ENCODE measurements around the gene RIT2.

The RIT2 gene

DNA sequence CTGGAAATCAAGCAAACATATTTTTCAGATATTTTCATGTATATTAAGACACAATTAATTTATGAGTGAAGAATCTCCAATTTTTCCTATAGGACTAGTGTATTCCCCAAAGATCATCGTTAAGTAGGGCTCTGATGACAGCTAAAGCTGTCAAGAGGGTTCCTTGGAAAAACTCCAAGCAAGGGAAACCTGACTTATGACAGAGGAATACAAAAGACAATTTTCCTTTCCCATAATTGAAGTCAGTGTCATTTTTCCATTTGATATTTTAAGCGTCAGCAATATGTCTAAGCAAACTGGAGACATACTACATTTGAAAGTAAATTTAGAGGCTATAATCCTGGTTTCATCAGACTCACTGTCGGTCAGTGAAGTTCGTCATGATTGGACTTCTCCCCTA is 36.1 kb downstream of the RIT2 start:
- H3K36me3 ChIP-seq (ENCODE audit: insufficient read depth, low read length) = no peaks in the 10 kb centered on the region
- H3K9ac ChIP-seq (ENCODE audit: low read depth, low read length) = no peak overlapping the region
- H3K4me2 ChIP-seq (ENCODE audit: low read length) = no peak overlapping the region
- H3K27me3 ChIP-seq (ENCODE audit: control insufficient read depth, insufficient read depth, low read length) = no peaks in the 10 kb centered on the region
- H3K4me3 ChIP-seq (ENCODE audit: low read length) = no peak overlapping the region
- H3K9me3 ChIP-seq (replicated peaks; ENCODE audit: low read length) = no peaks in the 10 kb centered on the region
- H3K4me1 ChIP-seq (ENCODE audit: control insufficient read depth, insufficient read depth, low read length) = peaks cover 9% of the 10 kb centered on the region

DNA sequence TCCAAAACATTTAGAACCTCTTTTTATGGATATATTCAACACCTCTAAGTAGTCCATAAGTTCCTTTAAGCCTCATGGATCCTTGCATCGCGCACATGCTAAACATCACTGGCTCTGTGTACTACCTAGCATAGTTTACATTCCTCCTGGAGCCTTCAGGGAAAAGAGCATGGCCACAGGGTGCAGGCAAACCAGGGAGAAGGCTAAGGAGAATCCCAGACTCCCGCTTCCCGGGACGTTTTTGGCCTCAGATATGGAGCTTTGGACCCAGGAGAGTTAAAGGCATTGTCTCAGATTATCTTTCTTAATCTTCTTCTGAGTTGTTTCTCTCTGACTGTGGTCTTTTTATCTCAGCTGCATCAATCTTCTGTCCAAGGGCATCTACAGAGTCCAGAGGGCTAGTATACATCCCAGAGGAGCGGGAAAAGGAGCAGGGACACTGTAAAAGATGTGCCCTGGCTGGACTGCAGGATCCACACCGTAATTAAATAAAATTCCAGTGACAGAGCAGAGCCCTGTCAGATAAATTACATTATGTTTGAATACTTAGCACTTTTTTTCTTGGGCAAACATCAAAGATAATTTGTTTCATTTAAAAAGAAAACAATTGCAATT is 36.9 kb downstream of the RIT2 start:
- no peak overlapping the region for H3K4me2 ChIP-seq (ENCODE audit: low read length)
- peaks cover 9% of the 10 kb centered on the region for H3K4me1 ChIP-seq (ENCODE audit: control insufficient read depth, insufficient read depth, low read length)
- no peaks in the 10 kb centered on the region for H3K36me3 ChIP-seq (ENCODE audit: insufficient read depth, low read length)
- no peaks in the 10 kb centered on the region for H3K9me3 ChIP-seq (replicated peaks; ENCODE audit: low read length)
- H3K27me3 ChIP-seq (ENCODE audit: control insufficient read depth, insufficient read depth, low read length) = no peaks in the 10 kb centered on the region
- H3K9ac ChIP-seq (ENCODE audit: low read depth, low read length) = no peak overlapping the region
- H3K4me3 ChIP-seq (ENCODE audit: low read length) = no peak overlapping the region

DNA sequence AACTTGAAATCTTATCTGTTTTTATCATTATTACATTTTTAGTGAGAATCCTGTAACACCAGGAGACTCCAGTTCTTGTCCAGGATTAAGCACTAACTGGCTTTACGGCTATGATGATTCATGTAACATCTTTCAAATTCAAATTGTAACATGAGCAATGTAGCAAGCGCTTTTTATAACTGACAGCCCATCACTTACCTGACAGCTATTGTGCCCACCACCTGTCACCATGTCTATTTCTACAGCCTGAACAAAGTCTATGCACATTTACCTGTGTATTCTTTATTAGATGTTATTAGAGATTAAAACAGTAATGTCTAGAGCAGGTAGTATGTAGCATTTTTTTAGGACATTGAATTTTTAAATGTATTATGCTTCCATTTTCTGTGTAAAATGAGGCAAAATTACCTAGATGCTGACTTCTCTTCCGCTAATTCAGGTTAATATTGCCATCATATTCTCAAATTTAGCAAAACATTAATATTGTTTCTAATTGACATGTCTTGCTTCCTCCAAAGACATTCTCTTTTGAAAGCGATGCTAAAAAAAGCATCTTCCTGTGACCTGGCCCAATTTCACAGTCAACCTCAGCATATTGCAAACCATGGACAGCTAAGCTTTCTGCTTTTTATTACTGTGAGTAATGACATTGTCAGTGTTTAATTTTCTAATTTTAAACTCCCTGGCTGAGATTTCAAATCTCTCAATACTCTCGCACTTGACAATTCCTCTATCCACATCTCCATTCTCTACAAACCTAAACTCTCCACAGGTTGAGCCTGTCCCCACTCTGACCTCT is 37.8 kb downstream of the RIT2 start:
- no peak overlapping the region for H3K4me2 ChIP-seq (ENCODE audit: low read length)
- no peaks in the 10 kb centered on the region for H3K27me3 ChIP-seq (ENCODE audit: control insufficient read depth, insufficient read depth, low read length)
- peaks cover 9% of the 10 kb centered on the region for H3K4me1 ChIP-seq (ENCODE audit: control insufficient read depth, insufficient read depth, low read length)
- H3K36me3 ChIP-seq (ENCODE audit: insufficient read depth, low read length) = no peaks in the 10 kb centered on the region
- no peak overlapping the region for H3K9ac ChIP-seq (ENCODE audit: low read depth, low read length)
- no peaks in the 10 kb centered on the region for H3K9me3 ChIP-seq (replicated peaks; ENCODE audit: low read length)
- H3K4me3 ChIP-seq (ENCODE audit: low read length) = no peak overlapping the region

DNA sequence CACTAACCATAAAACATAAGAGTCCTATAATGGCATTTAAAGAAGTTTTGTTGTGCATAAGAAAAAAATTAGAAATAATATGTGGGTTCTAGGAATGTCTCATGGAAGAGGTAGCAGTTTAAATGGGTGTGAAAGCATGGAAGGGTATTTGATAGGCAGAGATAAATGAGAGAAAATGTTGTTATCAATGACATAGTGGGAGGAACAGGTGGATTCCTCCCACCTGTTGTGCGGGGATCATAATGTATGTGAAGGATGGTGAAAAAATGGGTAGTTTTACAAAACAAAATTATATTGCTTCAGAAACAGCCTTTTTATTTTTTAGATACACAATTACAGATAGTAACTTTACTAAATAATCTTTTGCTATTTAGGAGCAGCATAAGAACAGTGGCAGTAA is 41.7 kb downstream of the RIT2 start:
- Histone ChIP-seq H3K27me3 (ENCODE audit: control insufficient read depth, insufficient read depth, low read length) (no peaks in the 10 kb centered on the region), H3K4me3 (ENCODE audit: low read length) (no peak overlapping the region), H3K4me1 (ENCODE audit: control insufficient read depth, insufficient read depth, low read length) (peaks cover 9% of the 10 kb centered on the region), H3K4me2 (ENCODE audit: low read length) (no peak overlapping the region), H3K36me3 (ENCODE audit: insufficient read depth, low read length) (no peaks in the 10 kb centered on the region), H3K9me3 (replicated peaks; ENCODE audit: low read length) (no peaks in the 10 kb centered on the region), H3K9ac (ENCODE audit: low read depth, low read length) (no peak overlapping the region)

DNA sequence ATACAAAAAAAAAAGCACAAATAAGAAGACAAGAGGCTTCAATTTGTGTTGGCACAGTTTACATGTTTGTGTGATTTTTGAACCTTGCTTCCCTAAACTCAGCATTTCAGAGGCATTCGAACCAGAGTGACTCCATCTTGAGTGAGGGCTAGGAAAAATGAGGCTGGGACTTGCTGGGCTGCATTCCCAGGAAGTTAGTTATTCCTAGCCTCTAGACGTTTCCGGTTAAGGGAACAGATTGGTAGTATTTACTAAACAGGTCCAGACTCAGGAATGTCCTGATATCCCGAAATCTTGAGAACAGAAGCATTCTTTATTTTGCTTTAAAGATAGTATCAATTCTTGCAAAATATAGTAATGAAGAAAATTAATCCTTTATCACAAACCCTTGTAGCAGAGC is 46.7 kb downstream of the RIT2 start:
- H3K4me1 ChIP-seq (ENCODE audit: control insufficient read depth, insufficient read depth, low read length) = no peaks in the 10 kb centered on the region
- H3K9ac ChIP-seq (ENCODE audit: low read depth, low read length) = no peak overlapping the region
- no peaks in the 10 kb centered on the region for H3K36me3 ChIP-seq (ENCODE audit: insufficient read depth, low read length)
- no peaks in the 10 kb centered on the region for H3K27me3 ChIP-seq (ENCODE audit: control insufficient read depth, insufficient read depth, low read length)
- H3K4me3 ChIP-seq (ENCODE audit: low read length) = no peak overlapping the region
- no peaks in the 10 kb centered on the region for H3K9me3 ChIP-seq (replicated peaks; ENCODE audit: low read length)
- H3K4me2 ChIP-seq (ENCODE audit: low read length) = no peak overlapping the region

DNA sequence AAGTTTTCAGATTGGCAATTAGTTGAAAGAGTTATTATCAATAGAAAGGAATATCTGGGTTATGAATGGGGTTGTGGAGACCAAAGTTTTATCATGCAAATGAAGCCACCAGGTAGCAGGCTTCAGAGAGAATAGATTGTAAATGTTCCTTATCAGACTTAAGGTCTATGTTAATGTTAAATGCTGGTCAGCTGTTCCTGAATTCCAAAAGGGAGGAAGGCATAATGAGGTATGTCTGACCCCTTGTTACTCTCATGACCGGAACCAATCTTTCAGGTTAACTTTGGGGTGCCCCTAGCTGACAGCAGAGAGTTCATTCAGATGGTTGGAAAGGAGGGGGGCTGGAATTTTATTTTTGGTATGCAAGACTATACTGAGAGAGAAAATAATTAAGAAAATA is 47.9 kb downstream of the RIT2 start:
- Histone ChIP-seq H3K9ac (ENCODE audit: low read depth, low read length) (no peak overlapping the region), H3K36me3 (ENCODE audit: insufficient read depth, low read length) (no peaks in the 10 kb centered on the region), H3K4me3 (ENCODE audit: low read length) (no peak overlapping the region), H3K9me3 (replicated peaks; ENCODE audit: low read length) (no peaks in the 10 kb centered on the region), H3K27me3 (ENCODE audit: control insufficient read depth, insufficient read depth, low read length) (no peaks in the 10 kb centered on the region), H3K4me1 (ENCODE audit: control insufficient read depth, insufficient read depth, low read length) (no peaks in the 10 kb centered on the region), H3K4me2 (ENCODE audit: low read length) (no peak overlapping the region)

DNA sequence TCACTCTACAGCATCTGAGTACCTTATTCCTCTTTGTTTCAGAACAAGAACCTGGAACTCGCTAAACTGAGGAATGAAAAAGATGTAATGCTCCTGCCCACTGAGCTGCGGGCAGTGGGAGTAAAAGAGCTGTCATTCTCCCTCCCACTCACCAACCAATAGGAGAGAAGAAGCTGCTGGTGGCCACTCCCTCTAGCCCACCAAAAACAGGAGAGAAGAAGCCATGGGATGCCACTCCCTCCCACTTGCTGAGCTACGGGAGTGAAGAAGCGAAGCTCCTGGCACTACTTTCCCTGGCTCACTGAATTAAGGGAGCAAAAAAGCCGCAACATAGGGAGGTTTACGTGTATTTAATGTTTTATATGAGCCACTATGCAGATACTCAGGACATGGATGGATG is 53.7 kb downstream of the RIT2 start:
- Histone ChIP-seq H3K9me3 (replicated peaks; ENCODE audit: low read length) (no peaks in the 10 kb centered on the region), H3K9ac (ENCODE audit: low read depth, low read length) (no peak overlapping the region), H3K27me3 (ENCODE audit: control insufficient read depth, insufficient read depth, low read length) (no peaks in the 10 kb centered on the region), H3K4me3 (ENCODE audit: low read length) (no peak overlapping the region), H3K4me1 (ENCODE audit: control insufficient read depth, insufficient read depth, low read length) (peaks cover 5% of the 10 kb centered on the region), H3K36me3 (ENCODE audit: insufficient read depth, low read length) (no peaks in the 10 kb centered on the region), H3K4me2 (ENCODE audit: low read length) (no peak overlapping the region)

DNA sequence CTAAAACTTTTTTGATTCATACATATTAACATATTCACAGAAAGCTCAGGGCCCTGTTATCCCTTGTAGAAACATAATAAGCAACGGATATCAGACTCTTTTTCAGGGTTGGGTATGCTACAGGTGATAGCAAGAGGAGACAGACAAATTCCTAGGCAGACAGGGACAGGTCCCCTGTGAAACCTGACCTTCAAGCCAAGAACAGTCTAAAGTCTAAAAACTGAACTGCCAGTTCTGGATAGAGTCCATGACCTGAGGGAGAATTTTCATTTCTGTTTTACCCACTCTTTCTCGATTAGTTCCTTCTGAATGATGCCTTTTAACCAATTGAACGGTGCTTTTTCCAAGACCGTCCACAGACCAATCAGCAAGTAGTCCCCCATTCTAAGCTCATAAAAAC is 54.2 kb downstream of the RIT2 start:
- Histone ChIP-seq H3K4me2 (ENCODE audit: low read length) (no peak overlapping the region), H3K27me3 (ENCODE audit: control insufficient read depth, insufficient read depth, low read length) (no peaks in the 10 kb centered on the region), H3K36me3 (ENCODE audit: insufficient read depth, low read length) (no peaks in the 10 kb centered on the region), H3K9ac (ENCODE audit: low read depth, low read length) (no peak overlapping the region), H3K9me3 (replicated peaks; ENCODE audit: low read length) (no peaks in the 10 kb centered on the region), H3K4me3 (ENCODE audit: low read length) (no peak overlapping the region), H3K4me1 (ENCODE audit: control insufficient read depth, insufficient read depth, low read length) (peaks cover 5% of the 10 kb centered on the region)

DNA sequence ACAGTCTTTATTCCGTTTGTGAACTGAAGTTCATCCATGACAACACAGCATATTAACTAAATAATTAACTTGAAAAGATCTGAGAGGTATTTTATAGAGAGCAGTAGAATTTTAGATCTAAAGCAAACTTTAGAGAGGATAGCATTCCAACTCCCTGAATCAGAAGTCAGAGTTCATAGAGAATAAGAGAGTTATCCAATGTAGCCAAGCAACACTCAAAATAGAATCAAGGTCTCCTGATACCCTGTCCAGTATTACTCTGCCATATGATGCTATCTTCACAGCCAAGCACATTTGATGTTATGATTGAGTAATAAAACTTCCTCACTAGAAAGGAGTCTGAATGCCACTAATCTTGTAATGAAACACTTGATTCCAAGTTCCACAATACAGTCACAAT is 55.5 kb downstream of the RIT2 start:
- Histone ChIP-seq H3K27me3 (ENCODE audit: control insufficient read depth, insufficient read depth, low read length) (no peaks in the 10 kb centered on the region), H3K9me3 (replicated peaks; ENCODE audit: low read length) (no peaks in the 10 kb centered on the region), H3K9ac (ENCODE audit: low read depth, low read length) (no peak overlapping the region)

DNA sequence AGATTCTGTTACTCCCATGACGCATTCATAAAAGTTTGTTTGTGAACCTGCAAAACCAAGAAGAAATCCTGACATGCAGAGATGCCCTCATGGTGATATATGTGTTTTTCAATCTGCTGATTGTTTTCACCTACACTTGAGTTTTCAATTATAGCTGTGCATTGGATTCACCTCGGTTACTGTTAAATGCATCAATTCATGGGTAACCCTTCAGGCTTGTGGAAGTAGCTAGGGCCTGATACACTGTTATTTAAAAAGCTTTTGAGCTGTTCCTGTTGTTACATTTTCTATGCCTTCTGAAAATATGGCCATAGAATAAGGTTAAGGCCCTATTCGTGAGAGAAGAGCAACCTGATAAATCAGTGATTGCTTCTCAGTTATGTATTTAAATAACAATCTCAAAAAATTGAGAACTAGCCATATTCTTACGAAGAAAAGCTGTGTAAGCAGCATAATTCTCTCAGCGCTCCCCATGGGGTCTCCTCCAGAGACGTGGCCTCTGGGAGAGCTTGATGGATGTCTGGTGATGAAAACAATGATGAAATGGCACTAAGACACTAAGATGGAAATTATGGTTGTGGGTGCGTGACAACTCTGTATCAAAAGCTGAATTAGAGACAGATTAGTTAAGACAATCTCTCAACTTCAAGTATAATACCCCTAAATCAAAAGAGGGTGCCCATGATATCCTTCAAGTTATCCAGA is 60.5 kb downstream of the RIT2 start:
- H3K36me3 ChIP-seq (ENCODE audit: insufficient read depth, low read length) = no peaks in the 10 kb centered on the region
- peaks cover 4% of the 10 kb centered on the region for H3K4me1 ChIP-seq (ENCODE audit: control insufficient read depth, insufficient read depth, low read length)
- no peak overlapping the region for H3K4me3 ChIP-seq (ENCODE audit: low read length)
- no peaks in the 10 kb centered on the region for H3K9me3 ChIP-seq (replicated peaks; ENCODE audit: low read length)
- no peak overlapping the region for H3K9ac ChIP-seq (ENCODE audit: low read depth, low read length)
- no peak overlapping the region for H3K4me2 ChIP-seq (ENCODE audit: low read length)
- H3K27me3 ChIP-seq (ENCODE audit: control insufficient read depth, insufficient read depth, low read length) = no peaks in the 10 kb centered on the region

More for the DNA sequence above, 55.5 kb downstream of the RIT2 start:
- H3K4me1 ChIP-seq (ENCODE audit: control insufficient read depth, insufficient read depth, low read length) = peaks cover 5% of the 10 kb centered on the region
- H3K4me3 ChIP-seq (ENCODE audit: low read length) = no peak overlapping the region
- H3K36me3 ChIP-seq (ENCODE audit: insufficient read depth, low read length) = no peaks in the 10 kb centered on the region
- H3K4me2 ChIP-seq (ENCODE audit: low read length) = no peak overlapping the region

DNA sequence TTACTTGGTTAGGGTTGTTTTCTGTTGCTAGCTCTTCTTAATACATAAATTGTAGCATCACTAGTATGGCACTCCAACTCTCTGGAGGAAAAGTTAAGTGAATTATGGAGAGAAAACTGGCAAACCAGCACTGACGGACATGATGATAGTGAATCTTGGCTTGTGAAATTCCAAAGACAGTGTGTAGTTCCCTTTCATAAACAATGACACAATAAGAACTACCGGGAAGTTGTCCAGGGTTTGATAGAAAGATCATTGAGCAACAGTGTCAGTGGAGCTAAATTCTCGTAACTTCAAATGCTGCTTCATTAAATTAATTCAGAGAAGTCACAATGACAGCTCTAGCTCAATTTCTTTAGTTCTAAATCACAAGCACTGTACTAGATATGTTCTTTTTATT is 66.5 kb downstream of the RIT2 start:
- H3K4me1 ChIP-seq (ENCODE audit: control insufficient read depth, insufficient read depth, low read length) = peaks cover 10% of the 10 kb centered on the region
- no peaks in the 10 kb centered on the region for H3K27me3 ChIP-seq (ENCODE audit: control insufficient read depth, insufficient read depth, low read length)
- no peak overlapping the region for H3K4me2 ChIP-seq (ENCODE audit: low read length)
- no peak overlapping the region for H3K9ac ChIP-seq (ENCODE audit: low read depth, low read length)
- H3K36me3 ChIP-seq (ENCODE audit: insufficient read depth, low read length) = no peaks in the 10 kb centered on the region
- H3K9me3 ChIP-seq (replicated peaks; ENCODE audit: low read length) = no peaks in the 10 kb centered on the region
- H3K4me3 ChIP-seq (ENCODE audit: low read length) = no peak overlapping the region
